T-helper 22 cell (primary cell): ENCODE results near the gene NR2F1-AS1.

Experiments
- DNase-seq: peaks from one replicate; pipeline ENCODE4 v3.0.0-alpha.2; 2020; ENCODE audit warnings: low read depth

Gene NR2F1-AS1

GRCh38 chr5:93589152-93589828 lies 8.3 kb upstream of the NR2F1-AS1 start:
- no peak for DNase-seq

GRCh38 chr5:93588352-93589151 lies 7.5 kb upstream of the NR2F1-AS1 start:
- no peak for DNase-seq

GRCh38 chr5:93587597-93588351 lies 6.8 kb upstream of the NR2F1-AS1 start:
- no peak for DNase-seq

GRCh38 chr5:93586736-93587596 lies 5.9 kb upstream of the NR2F1-AS1 start:
- no peak for DNase-seq

- DNase-seq = no peak
These were observed 4.9 kb upstream of the NR2F1-AS1 start for GRCh38 chr5:93585767-93586385.

DNA sequence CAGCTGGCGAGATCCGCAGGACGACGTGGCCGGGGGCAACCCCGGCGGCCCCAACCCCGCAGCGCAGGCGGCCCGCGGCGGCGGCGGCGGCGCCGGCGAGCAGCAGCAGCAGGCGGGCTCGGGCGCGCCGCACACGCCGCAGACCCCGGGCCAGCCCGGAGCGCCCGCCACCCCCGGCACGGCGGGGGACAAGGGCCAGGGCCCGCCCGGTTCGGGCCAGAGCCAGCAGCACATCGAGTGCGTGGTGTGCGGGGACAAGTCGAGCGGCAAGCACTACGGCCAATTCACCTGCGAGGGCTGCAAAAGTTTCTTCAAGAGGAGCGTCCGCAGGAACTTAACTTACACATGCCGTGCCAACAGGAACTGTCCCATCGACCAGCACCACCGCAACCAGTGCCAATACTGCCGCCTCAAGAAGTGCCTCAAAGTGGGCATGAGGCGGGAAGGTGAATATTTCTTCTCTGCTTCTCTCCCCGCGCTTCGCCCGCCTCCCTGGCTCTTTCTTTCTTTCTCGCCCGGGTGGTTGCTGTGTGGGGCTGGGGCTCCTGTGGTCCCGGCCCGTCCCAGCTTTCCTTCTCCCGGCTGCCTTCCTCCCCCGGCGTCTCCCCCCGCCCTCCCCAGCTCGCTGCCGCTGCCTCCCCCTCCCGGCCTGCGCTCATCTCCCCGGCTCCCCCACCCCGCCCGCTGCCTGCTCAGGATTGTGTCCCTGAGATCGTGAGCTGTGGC lies 4.2 kb upstream of the NR2F1-AS1 start:
- DNase-seq = no peak

GRCh38 chr5:93584596-93585040 lies 3.6 kb upstream of the NR2F1-AS1 start:
- DNase-seq = no peak

- no peak for DNase-seq
These were observed 3.0 kb upstream of the NR2F1-AS1 start for GRCh38 chr5:93583768-93584595.

DNA sequence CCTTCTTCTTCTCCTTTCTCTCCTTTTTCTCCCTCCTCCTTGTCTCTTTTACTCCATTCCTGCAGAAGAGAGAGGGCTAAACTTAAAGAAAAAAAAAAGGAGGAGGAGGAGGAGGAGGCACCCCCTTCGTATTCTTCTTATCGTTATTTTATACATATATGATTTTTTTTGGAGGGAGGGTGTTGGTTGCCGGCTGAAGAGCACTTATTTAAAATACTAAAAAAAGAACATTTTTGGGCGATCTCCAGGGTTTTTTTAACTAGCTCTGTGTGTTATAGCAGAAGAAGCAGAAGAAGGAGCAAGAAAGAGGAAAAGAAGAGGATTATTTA lies 2.4 kb upstream of the NR2F1-AS1 start:
- DNase-seq = no peak

DNA sequence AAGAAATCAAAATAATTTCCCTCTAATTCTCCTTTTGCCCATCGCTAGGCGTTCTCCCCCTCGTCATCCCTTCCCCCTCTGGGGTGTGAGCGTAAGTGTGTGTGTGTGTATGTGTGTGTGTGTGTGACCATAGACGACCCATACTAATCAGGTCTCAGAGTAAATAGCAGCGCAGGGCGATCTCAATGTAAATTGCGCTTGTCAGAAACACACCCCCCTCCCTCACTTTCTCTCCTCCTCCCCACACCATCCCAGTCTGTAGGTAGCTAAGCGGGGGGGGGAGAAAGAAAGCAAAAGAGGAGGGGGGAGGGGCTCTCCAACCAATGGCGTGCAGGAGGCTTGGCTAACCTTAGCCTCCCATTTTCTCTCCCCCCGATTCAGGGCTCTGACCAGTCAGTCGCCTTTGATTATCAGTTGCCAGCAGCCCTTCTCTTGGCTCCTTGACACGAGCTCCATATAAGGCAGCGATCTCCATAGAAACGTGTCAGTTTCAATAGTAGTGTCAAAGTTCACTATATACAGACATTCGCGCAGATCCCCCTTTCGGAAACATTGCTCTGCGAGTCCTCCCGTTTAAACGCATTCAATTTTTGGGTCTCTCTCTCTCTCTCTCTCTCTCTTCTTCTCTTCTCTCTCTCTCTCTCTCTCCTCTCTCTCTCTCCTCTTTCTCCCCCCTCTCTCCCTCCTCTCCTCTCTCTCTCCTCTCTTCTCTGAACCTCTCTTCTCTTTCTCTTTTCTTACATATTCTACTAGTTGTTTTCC lies 1.8 kb upstream of the NR2F1-AS1 start, which contains the start of gene NR2F1:
Gene NR2F1 (plus strand): TSS at position 546 of the 762 bp plus-strand sequence. CDS start 1,802 bp downstream, outside the sequence.
- DNase-seq = no peak

DNA sequence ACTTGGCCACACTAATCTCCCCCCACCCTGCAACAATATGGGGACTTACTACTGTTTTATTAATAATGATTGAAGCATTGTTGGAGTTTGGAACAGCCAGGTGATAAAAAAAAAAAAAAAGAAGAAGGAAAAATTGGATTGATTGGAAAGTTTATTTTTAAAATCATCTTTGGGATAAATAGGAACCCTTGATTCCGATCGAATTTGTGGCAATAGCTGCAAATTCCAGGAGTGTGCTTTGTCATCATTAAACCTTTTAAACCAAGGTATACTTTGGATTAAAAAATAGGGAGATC lies 1.1 kb upstream of the NR2F1-AS1 start:
- DNase-seq = no peak

DNA sequence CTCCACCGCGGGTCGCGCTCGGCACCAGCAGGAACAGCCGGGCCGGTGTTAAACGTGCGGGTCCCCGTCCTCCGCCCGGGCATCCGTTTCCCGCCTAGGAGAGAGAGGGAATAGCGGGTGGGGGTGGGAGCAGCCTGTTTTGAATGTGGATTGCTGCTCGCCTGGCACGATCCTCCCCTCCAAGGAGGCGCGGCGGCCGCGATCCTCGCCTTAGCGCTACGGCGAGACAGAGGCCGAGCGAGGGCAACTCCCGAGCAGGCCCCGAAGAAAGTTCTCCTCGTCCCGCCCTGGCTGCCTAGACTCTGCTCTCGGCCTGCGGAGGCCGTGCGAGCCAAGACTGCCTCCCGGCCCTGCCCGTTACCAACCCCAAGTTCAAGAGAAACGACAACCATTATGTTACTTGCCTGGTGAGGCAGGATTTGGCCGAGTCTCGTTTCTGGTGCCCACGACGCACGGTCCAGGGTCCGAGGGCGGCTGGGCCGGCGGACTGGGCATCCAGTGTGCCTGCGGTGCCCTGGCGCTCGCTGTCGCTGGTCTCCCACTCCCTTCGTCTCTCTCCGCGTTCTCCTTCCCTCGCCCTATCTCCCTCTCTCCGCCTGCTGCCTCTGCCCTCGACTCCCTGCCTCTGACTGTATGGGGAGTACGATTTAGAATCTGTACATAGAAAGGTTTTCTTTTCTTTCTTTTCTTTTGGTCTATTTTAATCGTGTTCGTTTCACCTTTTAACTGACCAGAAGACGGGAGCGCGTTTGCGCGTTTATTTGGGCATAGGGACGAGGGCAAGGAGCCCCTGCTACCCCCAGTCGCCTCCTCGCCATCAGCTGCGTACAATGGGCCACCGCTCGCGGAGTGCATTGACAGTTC lies 724 bp downstream of the NR2F1-AS1 start:
- DNase-seq = no peak

GRCh38 chr5:93579692-93580062 lies 1.3 kb downstream of the NR2F1-AS1 start:
- DNase-seq = no peak

DNA sequence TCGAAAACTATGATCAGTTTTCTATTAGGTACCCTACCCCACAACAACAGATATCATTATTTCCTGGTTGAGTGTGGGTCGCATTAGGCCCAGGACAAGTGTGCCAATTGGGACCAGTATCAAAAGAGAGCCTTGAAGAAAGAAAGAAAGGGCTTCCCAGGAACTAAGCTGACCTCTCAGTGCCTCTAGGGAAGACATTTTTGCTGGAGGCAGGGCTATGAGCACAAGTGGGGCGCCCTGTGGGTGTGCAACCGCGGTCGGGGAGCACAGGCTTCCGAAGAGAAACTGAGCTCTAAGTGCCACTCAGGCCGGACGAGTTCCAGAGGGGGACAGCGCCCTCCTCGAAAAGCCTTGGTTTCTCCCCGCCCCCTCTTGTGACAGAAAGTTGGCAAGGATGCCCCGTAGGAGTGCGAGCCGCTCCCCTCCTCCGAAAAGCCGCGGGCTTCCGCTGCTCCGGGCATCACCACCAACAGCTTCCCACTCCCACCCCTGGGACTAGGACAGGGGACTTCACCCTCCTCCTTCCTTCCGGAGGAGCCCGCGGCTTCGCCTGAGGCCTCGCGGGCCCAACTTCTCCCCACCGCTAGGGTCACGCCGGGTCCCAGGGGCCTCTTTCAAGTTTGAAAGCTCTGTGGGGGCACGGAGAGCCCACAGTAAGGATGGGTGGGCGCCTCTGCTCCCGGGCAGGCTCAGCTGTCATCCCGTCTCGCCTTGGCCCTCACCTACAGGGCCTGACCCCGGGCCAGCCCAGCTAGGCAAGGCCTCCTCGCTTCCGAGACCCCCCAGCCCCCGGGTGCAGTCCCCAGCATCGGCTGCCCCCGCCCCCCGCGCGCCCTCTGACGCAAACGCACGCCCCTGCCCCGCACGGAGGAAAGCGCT lies 2.0 kb downstream of the NR2F1-AS1 start:
- no peak for DNase-seq

GRCh38 chr5:93577854-93578812 lies 2.9 kb downstream of the NR2F1-AS1 start:
- no peak for DNase-seq
